ENCODE measurements around the gene GUCY1A1.

DNA sequence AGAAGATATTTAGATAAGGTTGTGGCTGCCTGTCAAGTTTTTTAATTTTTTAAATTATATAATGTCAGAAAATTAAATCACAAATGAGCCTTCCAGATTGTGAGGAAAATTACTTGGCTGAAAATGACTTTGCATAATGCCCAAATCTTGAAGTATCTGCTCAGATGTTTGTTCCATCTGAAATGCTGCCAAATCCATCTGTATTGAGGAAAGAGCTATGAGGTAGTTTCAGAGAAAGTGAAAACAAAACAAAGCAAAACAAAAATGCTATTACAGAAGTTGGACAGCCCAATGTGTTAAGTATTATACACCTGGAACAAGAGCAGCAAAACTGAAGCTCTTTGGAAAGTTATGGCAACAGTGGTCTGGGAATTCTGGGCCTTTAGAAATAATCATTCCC lies 68.8 kb downstream of the GUCY1A1 start:
- TF ChIP-seq, protein P1, sequence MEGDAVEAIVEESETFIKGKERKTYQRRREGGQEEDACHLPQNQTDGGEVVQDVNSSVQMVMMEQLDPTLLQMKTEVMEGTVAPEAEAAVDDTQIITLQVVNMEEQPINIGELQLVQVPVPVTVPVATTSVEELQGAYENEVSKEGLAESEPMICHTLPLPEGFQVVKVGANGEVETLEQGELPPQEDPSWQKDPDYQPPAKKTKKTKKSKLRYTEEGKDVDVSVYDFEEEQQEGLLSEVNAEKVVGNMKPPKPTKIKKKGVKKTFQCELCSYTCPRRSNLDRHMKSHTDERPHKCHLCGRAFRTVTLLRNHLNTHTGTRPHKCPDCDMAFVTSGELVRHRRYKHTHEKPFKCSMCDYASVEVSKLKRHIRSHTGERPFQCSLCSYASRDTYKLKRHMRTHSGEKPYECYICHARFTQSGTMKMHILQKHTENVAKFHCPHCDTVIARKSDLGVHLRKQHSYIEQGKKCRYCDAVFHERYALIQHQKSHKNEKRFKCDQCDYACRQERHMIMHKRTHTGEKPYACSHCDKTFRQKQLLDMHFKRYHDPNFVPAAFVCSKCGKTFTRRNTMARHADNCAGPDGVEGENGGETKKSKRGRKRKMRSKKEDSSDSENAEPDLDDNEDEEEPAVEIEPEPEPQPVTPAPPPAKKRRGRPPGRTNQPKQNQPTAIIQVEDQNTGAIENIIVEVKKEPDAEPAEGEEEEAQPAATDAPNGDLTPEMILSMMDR (IDR thresholded peaks at IDR 0.05): no peak
- TF ChIP-seq POLR2AphosphoS5 (IDR thresholded peaks at IDR 0.05): no peak
